ENCODE data around the gene NOL4L.

- TF ChIP-seq, protein P1, sequence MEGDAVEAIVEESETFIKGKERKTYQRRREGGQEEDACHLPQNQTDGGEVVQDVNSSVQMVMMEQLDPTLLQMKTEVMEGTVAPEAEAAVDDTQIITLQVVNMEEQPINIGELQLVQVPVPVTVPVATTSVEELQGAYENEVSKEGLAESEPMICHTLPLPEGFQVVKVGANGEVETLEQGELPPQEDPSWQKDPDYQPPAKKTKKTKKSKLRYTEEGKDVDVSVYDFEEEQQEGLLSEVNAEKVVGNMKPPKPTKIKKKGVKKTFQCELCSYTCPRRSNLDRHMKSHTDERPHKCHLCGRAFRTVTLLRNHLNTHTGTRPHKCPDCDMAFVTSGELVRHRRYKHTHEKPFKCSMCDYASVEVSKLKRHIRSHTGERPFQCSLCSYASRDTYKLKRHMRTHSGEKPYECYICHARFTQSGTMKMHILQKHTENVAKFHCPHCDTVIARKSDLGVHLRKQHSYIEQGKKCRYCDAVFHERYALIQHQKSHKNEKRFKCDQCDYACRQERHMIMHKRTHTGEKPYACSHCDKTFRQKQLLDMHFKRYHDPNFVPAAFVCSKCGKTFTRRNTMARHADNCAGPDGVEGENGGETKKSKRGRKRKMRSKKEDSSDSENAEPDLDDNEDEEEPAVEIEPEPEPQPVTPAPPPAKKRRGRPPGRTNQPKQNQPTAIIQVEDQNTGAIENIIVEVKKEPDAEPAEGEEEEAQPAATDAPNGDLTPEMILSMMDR (conservative IDR thresholded peaks at IDR 0.05), result no peak
- no peak for TF ChIP-seq ZFX (IDR thresholded peaks at IDR 0.05)
These were observed 28.3 kb upstream of the NOL4L start for GRCh38 chr20:32613192-32614053.

Measured in C4-2B (cell line).